ENCODE measurements around the gene PFKP. TPM values are rescaled to one million over a fixed set of nuclear protein-coding genes. Genes with fewer than 3 reads are reported as not detected.
"Not testable (repeated sequence)": the region's sequence is repeated elsewhere in the genome, so short reads cannot be mapped to it uniquely, and the experiment has no call there.

PFKP gene
- total RNA-seq, 1 donor from 2014 or later = 196 TPM

DNA sequence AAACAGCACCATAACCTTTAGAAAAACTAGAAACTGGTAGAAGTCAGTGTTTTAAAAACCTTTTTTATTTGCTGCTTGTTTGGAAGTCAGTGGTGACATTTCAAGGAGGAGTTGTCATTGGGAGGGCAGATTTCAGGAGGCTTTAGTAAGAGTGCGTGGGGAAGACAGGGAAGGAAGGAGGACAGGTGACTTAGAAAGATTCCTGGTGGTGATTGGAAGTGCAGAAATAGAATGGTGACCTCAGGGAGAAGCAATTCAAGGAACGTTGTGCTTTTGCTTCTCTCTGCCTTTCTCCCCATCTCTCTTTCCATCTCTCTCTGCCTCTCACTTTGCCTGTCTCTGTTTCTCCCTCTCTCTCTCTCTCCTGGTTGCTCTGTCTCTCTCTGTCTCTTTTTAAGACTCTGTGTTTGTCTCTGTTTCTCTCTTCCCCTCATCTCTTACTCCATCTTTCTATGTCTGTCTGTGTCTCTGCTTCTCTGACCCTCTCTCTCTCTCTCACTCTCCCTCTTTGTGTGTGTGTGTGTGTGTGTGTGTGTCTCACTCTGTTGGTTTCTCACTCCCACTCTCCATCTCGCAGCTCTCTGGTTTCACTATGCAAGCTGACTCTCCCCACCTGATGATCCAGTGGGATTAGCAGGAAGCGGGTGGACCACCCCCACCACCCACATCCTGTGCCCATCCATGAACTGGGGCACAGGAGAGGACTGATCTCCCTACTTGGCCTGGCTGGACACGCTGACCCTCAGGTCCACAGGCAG lies 10.9 kb upstream of the PFKP start:
- DNase-seq (ENCODE audit: low read depth) (no peak), FAIRE-seq (no peak)
- TF ChIP-seq, protein P1, sequence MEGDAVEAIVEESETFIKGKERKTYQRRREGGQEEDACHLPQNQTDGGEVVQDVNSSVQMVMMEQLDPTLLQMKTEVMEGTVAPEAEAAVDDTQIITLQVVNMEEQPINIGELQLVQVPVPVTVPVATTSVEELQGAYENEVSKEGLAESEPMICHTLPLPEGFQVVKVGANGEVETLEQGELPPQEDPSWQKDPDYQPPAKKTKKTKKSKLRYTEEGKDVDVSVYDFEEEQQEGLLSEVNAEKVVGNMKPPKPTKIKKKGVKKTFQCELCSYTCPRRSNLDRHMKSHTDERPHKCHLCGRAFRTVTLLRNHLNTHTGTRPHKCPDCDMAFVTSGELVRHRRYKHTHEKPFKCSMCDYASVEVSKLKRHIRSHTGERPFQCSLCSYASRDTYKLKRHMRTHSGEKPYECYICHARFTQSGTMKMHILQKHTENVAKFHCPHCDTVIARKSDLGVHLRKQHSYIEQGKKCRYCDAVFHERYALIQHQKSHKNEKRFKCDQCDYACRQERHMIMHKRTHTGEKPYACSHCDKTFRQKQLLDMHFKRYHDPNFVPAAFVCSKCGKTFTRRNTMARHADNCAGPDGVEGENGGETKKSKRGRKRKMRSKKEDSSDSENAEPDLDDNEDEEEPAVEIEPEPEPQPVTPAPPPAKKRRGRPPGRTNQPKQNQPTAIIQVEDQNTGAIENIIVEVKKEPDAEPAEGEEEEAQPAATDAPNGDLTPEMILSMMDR (IDR thresholded peaks at IDR 0.05; ENCODE audit: insufficient read depth, low read length, severe bottlenecking) = no peak
- no peaks in the 10 kb centered on the region for H3K36me3 ChIP-seq (ENCODE audit: control insufficient read depth, insufficient read depth, low read length)
- H3K27me3 ChIP-seq (ENCODE audit: control insufficient read depth, insufficient read depth, low read length) = no peaks in the 10 kb centered on the region
- no peak overlapping the region for H3K4me3 ChIP-seq (ENCODE audit: low read depth, low read length)

DNA sequence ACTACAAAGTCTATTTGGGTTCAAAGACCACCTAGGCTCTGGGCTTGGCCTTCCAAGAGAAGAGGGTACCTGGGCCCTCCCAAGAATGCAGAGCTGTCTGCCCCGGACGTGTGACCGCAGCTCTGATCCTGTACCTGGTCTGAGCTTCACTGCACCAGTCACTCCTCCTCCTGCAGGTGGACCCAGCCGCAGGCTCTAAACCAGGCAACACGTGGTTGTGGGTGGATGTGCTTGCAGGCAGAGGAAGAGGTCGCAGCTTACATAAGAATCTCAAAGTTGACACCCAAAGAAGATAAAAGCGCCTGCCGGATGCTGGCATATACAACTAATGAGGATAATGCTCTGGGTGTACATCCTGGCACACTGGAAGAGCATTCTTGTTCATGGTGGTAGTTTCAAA lies 9.4 kb upstream of the PFKP start:
- TF ChIP-seq, protein P1 (IDR thresholded peaks at IDR 0.05; ENCODE audit: insufficient read depth, low read length, severe bottlenecking) = no peak
- no peaks in the 10 kb centered on the region for H3K27me3 ChIP-seq (ENCODE audit: control insufficient read depth, insufficient read depth, low read length)
- FAIRE-seq (no peak), DNase-seq (ENCODE audit: low read depth) (no peak)
- H3K4me3 ChIP-seq (ENCODE audit: low read depth, low read length) = no peak overlapping the region
- H3K36me3 ChIP-seq (ENCODE audit: control insufficient read depth, insufficient read depth, low read length) = no peaks in the 10 kb centered on the region

DNA sequence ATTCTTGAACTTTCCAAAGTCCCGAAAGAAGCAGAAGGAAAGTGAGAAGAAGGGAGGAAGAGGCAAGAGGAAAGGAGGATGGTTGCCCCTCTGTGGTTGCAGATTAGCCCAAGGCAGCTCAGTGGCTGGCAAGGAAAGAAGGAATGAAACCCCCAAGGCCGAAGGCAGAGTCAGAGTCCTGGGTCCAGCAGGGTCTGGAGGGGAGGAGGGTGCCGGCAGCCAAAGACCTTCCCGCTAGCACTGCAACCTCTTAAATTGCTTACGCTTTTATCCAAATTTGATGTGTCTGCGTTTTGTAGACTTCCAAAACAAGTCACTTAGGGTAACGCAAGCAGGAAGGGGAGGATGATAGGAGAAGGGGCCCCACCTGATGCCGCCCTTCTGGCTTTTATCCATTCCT lies 7.4 kb upstream of the PFKP start:
- DNase-seq (ENCODE audit: low read depth) (no peak), FAIRE-seq (no peak)
- TF ChIP-seq, protein P1 (IDR thresholded peaks at IDR 0.05; ENCODE audit: insufficient read depth, low read length, severe bottlenecking) = no peak
- H3K4me3 ChIP-seq (ENCODE audit: low read depth, low read length) = no peak overlapping the region
- no peaks in the 10 kb centered on the region for H3K36me3 ChIP-seq (ENCODE audit: control insufficient read depth, insufficient read depth, low read length)
- H3K27me3 ChIP-seq (ENCODE audit: control insufficient read depth, insufficient read depth, low read length) = no peaks in the 10 kb centered on the region

DNA sequence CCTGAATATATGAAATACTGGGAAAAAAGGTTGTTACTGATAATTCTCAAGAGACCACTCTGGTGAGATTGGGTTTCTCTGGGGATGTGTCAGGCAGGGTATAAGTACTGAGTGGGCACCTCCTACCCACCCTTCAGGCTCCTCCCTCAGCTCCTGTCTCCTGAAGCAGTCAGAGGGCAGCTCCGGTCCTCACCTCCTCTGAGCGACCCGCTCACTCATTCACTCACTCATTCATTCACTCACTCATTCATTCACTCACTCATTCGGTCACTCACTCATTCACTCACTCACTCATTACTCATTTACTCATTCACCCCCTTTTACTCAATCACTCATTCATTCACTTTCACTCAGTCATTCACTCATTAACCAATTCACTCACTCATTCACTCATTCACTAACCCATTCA lies 6.9 kb upstream of the PFKP start:
- TF ChIP-seq, protein P1 (IDR thresholded peaks at IDR 0.05; ENCODE audit: insufficient read depth, low read length, severe bottlenecking) = no peak

DNA sequence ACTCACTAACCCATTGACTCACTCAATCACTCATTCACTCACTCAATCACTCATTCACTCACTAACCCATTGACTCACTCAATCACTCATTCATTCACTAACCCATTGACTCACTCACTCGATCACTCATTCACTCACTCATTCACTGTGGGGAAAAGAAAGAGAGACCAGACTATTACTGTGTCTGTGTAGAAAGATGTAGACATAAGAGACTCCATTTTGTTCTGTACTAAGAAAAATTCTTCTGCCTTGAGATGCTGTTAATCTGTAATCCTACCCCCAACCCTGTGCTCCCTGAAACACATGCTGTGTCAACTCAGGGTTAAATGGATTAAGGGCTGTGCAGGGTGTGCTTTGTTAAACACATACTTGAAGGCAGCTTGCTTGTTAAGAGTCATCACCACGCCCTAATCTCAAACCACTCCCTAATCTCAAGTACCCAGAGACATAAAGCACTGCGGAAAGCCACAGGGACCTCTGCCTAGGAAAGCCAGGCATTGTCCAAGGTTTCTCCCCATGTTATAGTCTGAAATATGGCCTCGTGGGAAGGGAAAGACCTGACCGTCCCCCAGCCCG lies 5.9 kb upstream of the PFKP start:
- FAIRE-seq (peak; percentile 68), DNase-seq (ENCODE audit: low read depth) (peak; percentile 51)
- H3K4me3 ChIP-seq (ENCODE audit: low read depth, low read length); H3K27me3 ChIP-seq (ENCODE audit: control insufficient read depth, insufficient read depth, low read length); H3K36me3 ChIP-seq (ENCODE audit: control insufficient read depth, insufficient read depth, low read length): not testable (repeated sequence)

More for the DNA sequence above, 6.9 kb upstream of the PFKP start:
- Histone ChIP-seq H3K36me3 (ENCODE audit: control insufficient read depth, insufficient read depth, low read length) (no peaks in the 10 kb centered on the region), H3K27me3 (ENCODE audit: control insufficient read depth, insufficient read depth, low read length) (no peaks in the 10 kb centered on the region), H3K4me3 (ENCODE audit: low read depth, low read length) (no peak overlapping the region)
- DNase-seq (ENCODE audit: low read depth) (no peak), FAIRE-seq (no peak)

DNA sequence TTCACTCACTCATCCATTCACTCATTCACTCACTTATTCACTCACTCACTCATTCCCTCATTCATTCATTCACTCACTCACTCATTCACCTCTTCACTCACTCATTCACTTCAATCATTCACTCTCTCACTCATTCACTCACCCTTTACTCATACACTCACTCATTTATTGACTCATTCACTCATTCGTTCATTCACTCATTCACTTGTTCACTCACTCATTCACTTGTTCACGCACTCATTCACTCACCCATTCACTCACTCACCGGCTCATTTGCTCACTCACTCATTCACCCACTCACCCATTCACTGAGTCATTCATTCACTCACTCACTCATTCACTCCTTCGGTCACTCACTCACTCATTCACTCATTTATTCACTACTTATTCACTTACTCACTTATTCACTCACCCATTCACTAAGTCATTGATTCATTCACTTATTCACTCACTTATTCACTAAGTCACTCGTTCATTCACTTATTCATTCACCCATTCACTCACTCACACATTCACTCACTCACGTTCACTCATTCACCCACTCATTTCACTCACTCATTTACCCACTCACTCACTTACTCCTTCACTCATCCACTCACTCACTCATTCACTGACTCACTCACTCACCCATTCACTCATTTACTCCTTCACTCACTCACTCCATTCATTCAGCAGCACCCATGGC lies 4.7 kb upstream of the PFKP start:
- no peaks in the 10 kb centered on the region for H3K36me3 ChIP-seq (ENCODE audit: control insufficient read depth, insufficient read depth, low read length)
- peak; percentile 28 for FAIRE-seq
- DNase-seq (ENCODE audit: low read depth) = no peak
- no peak overlapping the region for H3K4me3 ChIP-seq (ENCODE audit: low read depth, low read length)
- no peaks in the 10 kb centered on the region for H3K27me3 ChIP-seq (ENCODE audit: control insufficient read depth, insufficient read depth, low read length)
- TF ChIP-seq, protein P1 (IDR thresholded peaks at IDR 0.05; ENCODE audit: insufficient read depth, low read length, severe bottlenecking) = no peak
